Pancreas (tissue), 10 donors: ENCODE results near the gene ACSM3. TPM values are rescaled to one million over a fixed set of nuclear protein-coding genes. Genes with fewer than 3 reads are reported as not detected.

ENCODE experiments used
- ATAC-seq, 4 donors: fragments of 200-7000 bp; cut with Tn5 transposase; one replicate each; pipeline versions ENCODE4 v1.8.0 to v1.9.1; 2020; ENCODE audit warnings: mild to moderate bottlenecking in 4 of 4, moderate library complexity in 4 of 4
- DNase-seq, 6 donors: peaks; one replicate each; pipeline ENCODE4 v3.0.0-alpha.2; 2020
- FAIRE-seq: peaks from 2 replicates; lab custom pipeline; 2012; peaks lifted over from hg19 to GRCh38; lab: Jason Lieb, UNC
- H3K27ac ChIP-seq, 4 donors: fragments of 200-600 bp; sonication (generic); 1 replicate in 3 of 4; 2 replicates in 1 of 4; pipeline versions ENCODE4 v1.5.0 to v1.8.0; 2020
- H3K27me3 ChIP-seq, 4 donors: fragments of 200-600 bp; one replicate each; pipeline ENCODE4 v1.8.0; 2021
- H3K36me3 ChIP-seq, 3 donors: fragments of 200-600 bp; sonication (generic) in 1 of 3; one replicate each; pipeline versions ENCODE4 v1.5.0 to v1.8.0; 2020 to 2021
- H3K4me1 ChIP-seq, 3 donors: fragments of 200-600 bp; one replicate each; pipeline ENCODE4 v1.8.0; 2021
- H3K4me3 ChIP-seq, 4 donors: fragments of 200-600 bp; sonication (generic) in 2 of 4; one replicate each; pipeline versions ENCODE4 v1.5.0 to v1.8.0; 2020 to 2021
- H3K9me3 ChIP-seq, 4 donors: fragments of 200-600 bp; one replicate each; pipeline ENCODE4 v1.8.0; 2021
- CTCF ChIP-seq, 4 donors: fragments of 200-600 bp; sonication (generic) in 3 of 4; IDR thresholded peaks; one replicate each; pipeline versions ENCODE4 v1.5.0 to v1.8.0; 2021; ENCODE audit warnings: antibody characterized with exemption in 4 of 4
- WGBS, 2 donors: extraction: QIAGEN DNeasy Blood & Tissue Kit; methylation state at CpG; one replicate each; pipeline ENCODE4 v1.1.7; 2013; 5-methylcytosine and 5-hydroxymethylcytosine counted together
- intact Hi-C, 3 donors: fragments of 100-400 bp; cut with DNase I; formaldehyde crosslinking; loops; one replicate each; pipeline versions ENCODE4 v1.11.1 to v1.14.2; 2022
- polyA plus RNA-seq, 2 donors: library from polyadenylated mRNA; stranded (reverse); fragments of 200-250 nt; gene quantifications; one replicate each; pipeline ENCODE4 v1.2.3, GENCODE V29; 2013
- total RNA-seq, 6 donors: library from RNA; stranded (reverse); fragmentation: NEBNext Ultra II Directional in 4 of 6; extraction: Animal tissue kit (Norgen Biotek cat#: 25700) in 4 of 6; gene quantifications; one replicate each; pipeline versions ENCODE4 v1.2.1 to v1.2.4, GENCODE V29; 2021 to 2023
- donor health status: healthy with polysubstance abuse.
- donor health status: DM: no; HTN: no; CAD: no; lungs with moderate emphysema.
- donor health status: DM: no; HTN: no; CAD: no.
- donor health status: control.
- donor health status: control.
- donor health status: Bipolar disorder and iron deficiency.
- donor health status: DM: yes; HTN: yes; CAD: no.
- donor health status: DM: no; HTN: no; CAD: no.
- donor health status: DM: no; HTN: no; CAD: no.
- donor health status: DM: yes; HTN: yes; CAD: no.

The ACSM3 gene
- total and polyA plus RNA-seq, 8 donors = 39.1 to 104 (median 46.7) TPM

GRCh38 chr16:20839504-20839903 is 75.7 kb downstream of the ACSM3 start:
- no peak for TF ChIP-seq CTCF (IDR thresholded peaks at IDR 0.05)
- H3K9me3 ChIP-seq = no peaks in the 10 kb centered on the region
- WGBS, 2 donors = 94 to 95% methylated on average over 2 of the region's 2 CpGs
- FAIRE-seq (no peak), DNase-seq (no peak), ATAC-seq (no peak)
- no peak overlapping the region for H3K27ac ChIP-seq
- intact Hi-C loops = no loop called here
- H3K4me3 ChIP-seq = no peak overlapping the region
- no peaks in the 10 kb centered on the region for H3K36me3 ChIP-seq
- no peaks in the 10 kb centered on the region for H3K4me1 ChIP-seq
- H3K27me3 ChIP-seq = no peaks in the 10 kb centered on the region

- H3K4me1 ChIP-seq = no peaks in the 10 kb centered on the region
- FAIRE-seq (no peak), DNase-seq (no peak), ATAC-seq (no peak)
- H3K27me3 ChIP-seq = no peaks in the 10 kb centered on the region
- no peak for TF ChIP-seq CTCF (IDR thresholded peaks at IDR 0.05)
- intact Hi-C loops = no loop called here
- 89 to 91% methylated on average over 2 of the region's 2 CpGs for WGBS, 2 donors
- H3K27ac ChIP-seq = no peak overlapping the region
- no peaks in the 10 kb centered on the region for H3K9me3 ChIP-seq
- no peaks in the 10 kb centered on the region for H3K36me3 ChIP-seq
- H3K4me3 ChIP-seq = no peak overlapping the region
Observed at GRCh38 chr16:20844054-20844453, 80.2 kb downstream of the ACSM3 start.

GRCh38 chr16:20844588-20844987 is 80.8 kb downstream of the ACSM3 start:
- Histone ChIP-seq H3K4me1 (no peaks in the 10 kb centered on the region), H3K27ac (no peak overlapping the region), H3K4me3 (no peak overlapping the region), H3K36me3 (no peaks in the 10 kb centered on the region), H3K9me3 (no peaks in the 10 kb centered on the region), H3K27me3 (no peaks in the 10 kb centered on the region)
- ATAC-seq = no peak
- no peak for FAIRE-seq
- intact Hi-C loops = no loop called here
- no peak for DNase-seq
- WGBS, 2 donors = 88% methylated on average over 3 of the region's 3 CpGs
- TF ChIP-seq CTCF (IDR thresholded peaks at IDR 0.05) = no peak

- no peak for ATAC-seq
- Histone ChIP-seq H3K27ac (no peak overlapping the region), H3K4me3 (no peak overlapping the region), H3K27me3 (no peaks in the 10 kb centered on the region), H3K9me3 (no peaks in the 10 kb centered on the region), H3K4me1 (peaks cover 0 to 10% (median 0%) of the 10 kb centered on the region in 3 donors), H3K36me3 (no peaks in the 10 kb centered on the region)
- DNase-seq = no peak
- FAIRE-seq = no peak
- TF ChIP-seq CTCF (IDR thresholded peaks at IDR 0.05) = no peak
- intact Hi-C loops = loop anchor here in 2 of 3 donors (5.0 kb wide), 1 partner anchor 236 kb away; no protein-coding TSS in a partner anchor
- 93 to 95% methylated on average over 6 of the region's 6 CpGs for WGBS, 2 donors
Observed at GRCh38 chr16:20846030-20846429, 82.2 kb downstream of the ACSM3 start.

- H3K27ac ChIP-seq = no peak overlapping the region
- H3K27me3 ChIP-seq = no peaks in the 10 kb centered on the region
- intact Hi-C loops = loop anchor here in 2 of 3 donors (5.0 kb wide), 1 partner anchor 236 kb away; no protein-coding TSS in a partner anchor
- DNase-seq = no peak
- no peak overlapping the region for H3K4me3 ChIP-seq
- H3K36me3 ChIP-seq = no peaks in the 10 kb centered on the region
- no peaks in the 10 kb centered on the region for H3K9me3 ChIP-seq
- FAIRE-seq = no peak
- peaks cover 0 to 12% (median 0%) of the 10 kb centered on the region in 3 donors for H3K4me1 ChIP-seq
- no peak for ATAC-seq
- no peak for TF ChIP-seq CTCF (IDR thresholded peaks at IDR 0.05)
Observed at GRCh38 chr16:20846551-20846950, 82.7 kb downstream of the ACSM3 start.

Other genes starting within 250 kb of the ACSM3 start
- gene ACSM2B, start 187.6 kb upstream of the ACSM3 start, total RNA-seq = under 1 TPM in 2 of 6 donors, not detected in 4; 0.51 to 0.56 TPM
- under 1 TPM; 0.21 to 0.76 TPM for gene ACSM2B, start 187.6 kb upstream of the ACSM3 start, polyA plus RNA-seq
- gene ACSM1, start 66.3 kb upstream of the ACSM3 start, total RNA-seq = 1 to 10 TPM in 3 of 6 donors, under 1 TPM in 3; 0.54 to 1.6 (median 0.87) TPM
- gene ACSM1, start 66.3 kb upstream of the ACSM3 start, polyA plus RNA-seq = 1 to 10 TPM in 1 of 2 donors, under 1 TPM in 1; 0.72 to 1.1 TPM
- gene THUMPD1, start 22.2 kb upstream of the ACSM3 start, total RNA-seq = 10 to 100 TPM; 13.5 to 19.7 (median 15.9) TPM
- 10 to 100 TPM; 11.0 to 18.1 TPM for gene THUMPD1, start 22.2 kb upstream of the ACSM3 start, polyA plus RNA-seq
- 10 to 100 TPM in 3 of 6 donors, 1 to 10 TPM in 3; 7.9 to 12.1 (median 10.0) TPM for gene ERI2, start 42.5 kb downstream of the ACSM3 start, total RNA-seq
- gene ERI2, start 42.5 kb downstream of the ACSM3 start, polyA plus RNA-seq = 1 to 10 TPM; 8.3 to 8.7 TPM
- gene REXO5, start 42.5 kb downstream of the ACSM3 start, total RNA-seq = 1 to 10 TPM in 4 of 6 donors, under 1 TPM in 2; 0.88 to 4.9 (median 1.7) TPM
- 1 to 10 TPM; 2.5 to 2.8 TPM for gene REXO5, start 42.5 kb downstream of the ACSM3 start, polyA plus RNA-seq
- gene DCUN1D3, start 136.3 kb downstream of the ACSM3 start, total RNA-seq = 1 to 10 TPM; 5.2 to 7.7 (median 7.0) TPM
- gene DCUN1D3, start 136.3 kb downstream of the ACSM3 start, polyA plus RNA-seq = 1 to 10 TPM; 3.7 to 4.0 TPM
- 10 to 100 TPM in 5 of 6 donors, 1 to 10 TPM in 1; 9.9 to 17.5 (median 14.4) TPM for gene LYRM1, start 136.8 kb downstream of the ACSM3 start, total RNA-seq
- 10 to 100 TPM; 21.5 to 30.9 TPM for gene LYRM1, start 136.8 kb downstream of the ACSM3 start, polyA plus RNA-seq